Erythroblast (primary cell): ENCODE measurements around the gene EMP3.
A peak's percentile ranks its signal among the peaks of the same experiment; 100 is the strongest.

Experiments
- DNase-seq, 2 experiments: peaks; one replicate each; lab custom pipeline; 2025; lab: John Stamatoyannopoulos, UW
- GATA1 ChIP-seq: IDR thresholded peaks from 2 replicates; pipeline ENCODE4 v1.6.1; 2011; ENCODE audit warnings: low read depth, mild to moderate bottlenecking, control low read depth, low read length, moderate library complexity
- POLR2A ChIP-seq: IDR thresholded peaks from 2 replicates; pipeline ENCODE4 v1.6.1; 2011; ENCODE audit warnings: mild to moderate bottlenecking, low read length

Gene EMP3

GRCh38 chr19:48346191-48346590 lies 20.8 kb downstream of the EMP3 start:
- DNase-seq = peak; percentile 47 to 76
- TF ChIP-seq GATA1 = no peak
- TF ChIP-seq POLR2A = no peak

GRCh38 chr19:48348045-48348444 lies 22.7 kb downstream of the EMP3 start:
- TF ChIP-seq POLR2A (no peak), GATA1 (no peak)
- DNase-seq = no peak

GRCh38 chr19:48348737-48349136 lies 23.4 kb downstream of the EMP3 start:
- DNase-seq = no peak
- no peak for TF ChIP-seq GATA1
- TF ChIP-seq POLR2A = no peak

GRCh38 chr19:48350856-48351255 lies 25.5 kb downstream of the EMP3 start:
- TF ChIP-seq GATA1 = no peak
- TF ChIP-seq POLR2A = no peak
- DNase-seq = no peak

- TF ChIP-seq POLR2A = no peak
- TF ChIP-seq GATA1 = no peak
- DNase-seq = peak; percentile 76 to 86
These were observed 26.0 kb downstream of the EMP3 start for GRCh38 chr19:48351341-48351752.

- TF ChIP-seq GATA1 (no peak), POLR2A (no peak)
- no peak for DNase-seq
These were observed 28.3 kb downstream of the EMP3 start for GRCh38 chr19:48353677-48354076.

GRCh38 chr19:48354332-48354992 lies 29.1 kb downstream of the EMP3 start:
- TF ChIP-seq POLR2A (no peak), GATA1 (no peak)
- DNase-seq = no peak

GRCh38 chr19:48355365-48355954 lies 30.1 kb downstream of the EMP3 start:
- DNase-seq = no peak
- no peak for TF ChIP-seq GATA1
- no peak for TF ChIP-seq POLR2A

GRCh38 chr19:48359123-48359522 lies 33.8 kb downstream of the EMP3 start:
- TF ChIP-seq GATA1 (no peak), POLR2A (no peak)
- no peak for DNase-seq

GRCh38 chr19:48361912-48362311 lies 36.6 kb downstream of the EMP3 start:
- DNase-seq = no peak
- no peak for TF ChIP-seq GATA1
- no peak for TF ChIP-seq POLR2A

GRCh38 chr19:48362716-48363499 lies 37.6 kb downstream of the EMP3 start:
- TF ChIP-seq POLR2A (no peak), GATA1 (no peak)
- DNase-seq = peak; percentile 92 to 94

- TF ChIP-seq GATA1 (no peak), POLR2A (no peak)
- no peak for DNase-seq
These were observed 38.1 kb downstream of the EMP3 start for GRCh38 chr19:48363500-48363809.

- TF ChIP-seq GATA1 (no peak), POLR2A (peak; percentile 70)
- peak; percentile 100 for DNase-seq
These were observed 38.7 kb downstream of the EMP3 start, which contains the start of the genes SYNGR4 and TMEM143 for GRCh38 chr19:48363810-48364597. Gene SYNGR4, plus strand, starts transcription at chr19:48364367. Its CDS starts 1,476 bp downstream, at chr19:48365843. Gene TMEM143, minus strand, starts transcription at chr19:48363940. Its CDS starts 20 bp downstream, at chr19:48363920.
